Caco-2 (cell line): ENCODE data around the gene SGCD. TPM values are rescaled to one million over a fixed set of nuclear protein-coding genes. Genes with fewer than 3 reads are reported as not detected.

ENCODE experiments used
- BruUV-seq: library from RNA; stranded (reverse); fragments of 400-500 nt; replicated peaks from 2 replicates; lab custom pipeline; 2021; lab: Mats Ljungman, UMichigan
- CTCF ChIA-PET: fragments of 300-600 bp; sonication (Branson Sonifier 250); formaldehyde crosslinking; loops from one replicate; lab custom pipeline; 2022; ENCODE audit warnings: antibody characterized with exemption; lab: Charles Lee
- POLR2A ChIA-PET: fragments of 300-600 bp; sonication (Branson Sonifier 250); formaldehyde crosslinking; loops from one replicate; lab custom pipeline; 2022; ENCODE audit warnings: antibody characterized with exemption; lab: Charles Lee
- DNase-seq, 2 experiments: peaks; one replicate each; pipeline versions ENCODE4 v3.0.0 to v3.0.0-alpha.2; 2020 to 2022
- H3K27me3 ChIP-seq: replicated peaks from 2 replicates; pipeline ENCODE4 v1.6.0; 2011; ENCODE audit warnings: low read length; ENCODE audit not compliant: control insufficient read depth, insufficient read depth
- H3K36me3 ChIP-seq: 2 replicates; pipeline ENCODE4 v1.5.1; 2011; ENCODE audit warnings: low read length; ENCODE audit not compliant: control insufficient read depth, insufficient read depth
- H3K4me1 ChIP-seq: fragments of 250-450 bp; sonication (Bioruptor Pico); 2 replicates; pipeline ENCODE4 v1.5.1; 2020; ENCODE audit warnings: mild to moderate bottlenecking
- H3K4me3 ChIP-seq: 2 replicates; pipeline ENCODE4 v1.5.1; 2011; ENCODE audit warnings: low read depth, mild to moderate bottlenecking, control low read depth, low read length
- H3K9me3 ChIP-seq: fragments of 250-450 bp; sonication (Bioruptor Pico); 2 replicates; pipeline ENCODE4 v1.5.1; 2020; ENCODE audit warnings: mild to moderate bottlenecking, moderate library complexity
- H3K27ac Mint-ChIP-seq: one replicate; pipeline ENCODE4 v1.8.0; 2022; ENCODE audit warnings: mixed read lengths; ENCODE audit not compliant: unreplicated experiment
- H3K27me3 Mint-ChIP-seq: one replicate; pipeline ENCODE4 v1.8.0; 2022; ENCODE audit warnings: mixed read lengths; ENCODE audit not compliant: insufficient read depth, unreplicated experiment
- H3K36me3 Mint-ChIP-seq: one replicate; pipeline ENCODE4 v1.8.0; 2022; ENCODE audit warnings: mild to moderate bottlenecking, mixed read lengths; ENCODE audit not compliant: insufficient read depth, unreplicated experiment
- H3K4me1 Mint-ChIP-seq: one replicate; pipeline ENCODE4 v1.8.0; 2022; ENCODE audit warnings: low read depth, mixed read lengths; ENCODE audit not compliant: unreplicated experiment
- H3K4me3 Mint-ChIP-seq: one replicate; pipeline ENCODE4 v1.8.0; 2022; ENCODE audit warnings: mild to moderate bottlenecking, moderate library complexity, mixed read lengths; ENCODE audit not compliant: unreplicated experiment
- H3K9me3 Mint-ChIP-seq: one replicate; pipeline ENCODE4 v1.8.0; 2022; ENCODE audit warnings: mixed read lengths; ENCODE audit not compliant: unreplicated experiment
- intact Hi-C: fragments of 100-400 bp; cut with micrococcal nuclease; formaldehyde crosslinking; loops from one replicate; pipeline ENCODE4 v1.10.0; 2022; ENCODE audit not compliant: unreplicated experiment
- total RNA-seq: library from RNA; stranded (reverse); gene quantifications from 2 replicates; pipeline ENCODE4 v1.2.3, GENCODE V29; 2022
- TF ChIP-seq, protein P1 (sequence below), 2 experiments: fragments of 200-600 bp in 1 of 2; IDR thresholded peaks; 1 replicate in 1 of 2; 2 replicates in 1 of 2; pipeline versions ENCODE4 v1.5.1 to v1.8.0; 2011 to 2022; ENCODE audit warnings: antibody characterized with exemption in 1 of 2, control low read depth in 1 of 2, inconsistent platforms in 1 of 2, low read depth in 1 of 2, low read length in 1 of 2, mild to moderate bottlenecking in 1 of 2, moderate library complexity in 1 of 2; ENCODE audit not compliant: insufficient read depth in 1 of 2, severe bottlenecking in 1 of 2, unreplicated experiment in 1 of 2

Gene SGCD
- total RNA-seq, 1 experiment from 2014 or later, result 0.20 TPM

DNA sequence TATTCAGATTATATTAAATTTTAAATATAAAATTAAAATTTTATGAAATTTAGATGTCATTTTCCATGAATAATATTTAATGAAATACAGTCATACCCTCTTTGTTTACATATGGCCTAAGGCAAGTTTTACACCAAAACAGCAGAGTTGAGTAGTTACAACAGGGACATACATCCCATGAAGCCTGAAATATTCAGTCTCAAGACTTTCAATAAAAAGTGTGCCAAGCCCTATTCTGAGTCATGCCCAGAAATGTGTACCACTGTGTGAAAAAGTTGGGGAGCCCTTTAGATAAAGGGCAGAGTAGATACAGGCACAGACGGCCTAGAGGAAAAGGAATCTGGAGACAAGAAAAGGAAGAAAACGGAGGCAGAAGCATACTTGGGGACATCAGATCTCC lies 261.3 kb downstream of the SGCD start:
- TF ChIP-seq, protein P1, sequence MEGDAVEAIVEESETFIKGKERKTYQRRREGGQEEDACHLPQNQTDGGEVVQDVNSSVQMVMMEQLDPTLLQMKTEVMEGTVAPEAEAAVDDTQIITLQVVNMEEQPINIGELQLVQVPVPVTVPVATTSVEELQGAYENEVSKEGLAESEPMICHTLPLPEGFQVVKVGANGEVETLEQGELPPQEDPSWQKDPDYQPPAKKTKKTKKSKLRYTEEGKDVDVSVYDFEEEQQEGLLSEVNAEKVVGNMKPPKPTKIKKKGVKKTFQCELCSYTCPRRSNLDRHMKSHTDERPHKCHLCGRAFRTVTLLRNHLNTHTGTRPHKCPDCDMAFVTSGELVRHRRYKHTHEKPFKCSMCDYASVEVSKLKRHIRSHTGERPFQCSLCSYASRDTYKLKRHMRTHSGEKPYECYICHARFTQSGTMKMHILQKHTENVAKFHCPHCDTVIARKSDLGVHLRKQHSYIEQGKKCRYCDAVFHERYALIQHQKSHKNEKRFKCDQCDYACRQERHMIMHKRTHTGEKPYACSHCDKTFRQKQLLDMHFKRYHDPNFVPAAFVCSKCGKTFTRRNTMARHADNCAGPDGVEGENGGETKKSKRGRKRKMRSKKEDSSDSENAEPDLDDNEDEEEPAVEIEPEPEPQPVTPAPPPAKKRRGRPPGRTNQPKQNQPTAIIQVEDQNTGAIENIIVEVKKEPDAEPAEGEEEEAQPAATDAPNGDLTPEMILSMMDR (IDR thresholded peaks at IDR 0.05; ENCODE audit: insufficient read depth in 1 of 2, low read depth in 1 of 2, low read length in 1 of 2, severe bottlenecking in 1 of 2, unreplicated experiment in 1 of 2), result no peak
- POLR2A ChIA-PET, result no interaction called here
- Mint-ChIP-seq H3K4me3 (no peak overlapping the region), H3K4me1 (no peaks in the 10 kb centered on the region), H3K36me3 (no peaks in the 10 kb centered on the region), H3K27me3 (peaks cover 8% of the 10 kb centered on the region), H3K27ac (no peak overlapping the region), H3K9me3 (no peaks in the 10 kb centered on the region)
- no peaks in the 10 kb centered on the region for H3K4me1 ChIP-seq
- no peak for DNase-seq
- H3K36me3 ChIP-seq, result no peaks in the 10 kb centered on the region
- H3K9me3 ChIP-seq, result no peaks in the 10 kb centered on the region
- no peaks in the 10 kb centered on the region for H3K27me3 ChIP-seq
- intact Hi-C loops, result no loop called here
- BruUV-seq, result no TSS peak
- CTCF ChIA-PET, result no interaction called here
- no peak overlapping the region for H3K4me3 ChIP-seq

- no TSS peak for BruUV-seq
- Histone ChIP-seq H3K27me3 (no peaks in the 10 kb centered on the region), H3K4me1 (no peaks in the 10 kb centered on the region), H3K36me3 (no peaks in the 10 kb centered on the region), H3K9me3 (no peaks in the 10 kb centered on the region), H3K4me3 (no peak overlapping the region)
- no peak overlapping the region for H3K4me3 Mint-ChIP-seq
- intact Hi-C loops, result no loop called here
- no peaks in the 10 kb centered on the region for H3K9me3 Mint-ChIP-seq
- no peak for DNase-seq
- H3K27ac Mint-ChIP-seq, result no peak overlapping the region
- CTCF ChIA-PET, result no interaction called here
- H3K27me3 Mint-ChIP-seq, result peaks cover 8% of the 10 kb centered on the region
- H3K4me1 Mint-ChIP-seq, result no peaks in the 10 kb centered on the region
- POLR2A ChIA-PET, result no interaction called here
- H3K36me3 Mint-ChIP-seq, result no peaks in the 10 kb centered on the region
- TF ChIP-seq, protein P1 (IDR thresholded peaks at IDR 0.05; ENCODE audit: insufficient read depth in 1 of 2, low read depth in 1 of 2, low read length in 1 of 2, severe bottlenecking in 1 of 2, unreplicated experiment in 1 of 2), result no peak
Measured at GRCh38 chr5:156589104-156589945, 262.4 kb downstream of the SGCD start.

DNA sequence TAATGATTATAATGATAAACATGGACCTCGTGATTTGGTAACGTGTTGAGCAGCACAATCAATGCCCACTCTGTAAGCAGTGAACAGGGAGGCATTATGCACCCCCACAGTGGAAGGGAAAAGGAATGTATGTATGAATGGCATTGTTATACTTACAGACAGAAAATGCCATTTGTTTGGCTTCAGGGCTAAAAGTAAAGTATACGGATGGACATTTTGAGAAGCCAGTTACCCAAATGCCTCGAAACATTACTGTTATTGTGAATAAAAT lies 262.9 kb downstream of the SGCD start:
- POLR2A ChIA-PET, result no interaction called here

More for the DNA sequence above, 262.9 kb downstream of the SGCD start:
- H3K4me1 ChIP-seq, result no peaks in the 10 kb centered on the region
- H3K36me3 ChIP-seq, result no peaks in the 10 kb centered on the region
- Mint-ChIP-seq H3K36me3 (no peaks in the 10 kb centered on the region), H3K9me3 (no peaks in the 10 kb centered on the region), H3K4me1 (no peaks in the 10 kb centered on the region), H3K27me3 (peaks cover 8% of the 10 kb centered on the region), H3K4me3 (no peak overlapping the region), H3K27ac (no peak overlapping the region)
- BruUV-seq, result no TSS peak
- TF ChIP-seq, protein P1 (IDR thresholded peaks at IDR 0.05; ENCODE audit: insufficient read depth in 1 of 2, low read depth in 1 of 2, low read length in 1 of 2, severe bottlenecking in 1 of 2, unreplicated experiment in 1 of 2), result no peak
- no peak overlapping the region for H3K4me3 ChIP-seq
- no peaks in the 10 kb centered on the region for H3K27me3 ChIP-seq
- intact Hi-C loops, result no loop called here
- CTCF ChIA-PET, result no interaction called here
- no peaks in the 10 kb centered on the region for H3K9me3 ChIP-seq
- no peak for DNase-seq
